ENCODE results near the gene PANK1. TPM values are rescaled to one million over a fixed set of nuclear protein-coding genes. Genes with fewer than 3 reads are reported as not detected.
A peak's percentile ranks its signal among the peaks of the same experiment; 100 is the strongest.

The PANK1 gene
- total and polyA plus RNA-seq, 2 experiments from 2014 or later, result 16.9 to 38.2 TPM

- H3K27ac ChIP-seq, result no peak overlapping the region
- no peak for DNase-seq (ENCODE audit: low read depth in 1 of 2, low spot score in 1 of 2)
- no peak for TF ChIP-seq CTCF (IDR thresholded peaks at IDR 0.05; ENCODE audit: low read depth, low read length)
- H3K36me3 ChIP-seq, result no peaks in the 10 kb centered on the region
- H3K9me3 ChIP-seq (ENCODE audit: low read depth), result no peaks in the 10 kb centered on the region
- no peaks in the 10 kb centered on the region for H3K27me3 ChIP-seq
- peaks cover 35% of the 10 kb centered on the region for H3K4me1 ChIP-seq (ENCODE audit: low read depth)
- peak overlapping the region; percentile 61 for H3K4me3 ChIP-seq
Measured at GRCh38 chr10:89642193-89642592, 2.8 kb downstream of the PANK1 start.

- Histone ChIP-seq H3K36me3 (no peaks in the 10 kb centered on the region), H3K27me3 (no peaks in the 10 kb centered on the region), H3K9me3 (ENCODE audit: low read depth) (no peaks in the 10 kb centered on the region), H3K4me1 (ENCODE audit: low read depth) (peaks cover 18% of the 10 kb centered on the region), H3K27ac (no peak overlapping the region), H3K4me3 (no peak overlapping the region)
- no peak for TF ChIP-seq CTCF (IDR thresholded peaks at IDR 0.05; ENCODE audit: low read depth, low read length)
- no peak for DNase-seq (ENCODE audit: low read depth in 1 of 2, low spot score in 1 of 2)
Measured at GRCh38 chr10:89640241-89640640, 4.8 kb downstream of the PANK1 start.

GRCh38 chr10:89639326-89639725 is 5.7 kb downstream of the PANK1 start:
- no peak for DNase-seq (ENCODE audit: low read depth in 1 of 2, low spot score in 1 of 2)
- Histone ChIP-seq H3K27me3 (no peaks in the 10 kb centered on the region), H3K36me3 (no peaks in the 10 kb centered on the region), H3K9me3 (ENCODE audit: low read depth) (no peaks in the 10 kb centered on the region), H3K4me1 (ENCODE audit: low read depth) (peaks cover 18% of the 10 kb centered on the region), H3K4me3 (no peak overlapping the region), H3K27ac (no peak overlapping the region)
- TF ChIP-seq CTCF (IDR thresholded peaks at IDR 0.05; ENCODE audit: low read depth, low read length), result no peak

- H3K27me3 ChIP-seq, result no peaks in the 10 kb centered on the region
- no peak overlapping the region for H3K4me3 ChIP-seq
- no peak for DNase-seq (ENCODE audit: low read depth in 1 of 2, low spot score in 1 of 2)
- no peak for TF ChIP-seq CTCF (IDR thresholded peaks at IDR 0.05; ENCODE audit: low read depth, low read length)
- no peaks in the 10 kb centered on the region for H3K9me3 ChIP-seq (ENCODE audit: low read depth)
- no peak overlapping the region for H3K27ac ChIP-seq
- no peaks in the 10 kb centered on the region for H3K36me3 ChIP-seq
- peaks cover 8% of the 10 kb centered on the region for H3K4me1 ChIP-seq (ENCODE audit: low read depth)
Measured at GRCh38 chr10:89637113-89637512, 7.9 kb downstream of the PANK1 start.

- Histone ChIP-seq H3K27me3 (no peaks in the 10 kb centered on the region), H3K4me3 (no peak overlapping the region), H3K4me1 (ENCODE audit: low read depth) (peaks cover 1% of the 10 kb centered on the region), H3K9me3 (ENCODE audit: low read depth) (no peaks in the 10 kb centered on the region), H3K36me3 (no peaks in the 10 kb centered on the region), H3K27ac (no peak overlapping the region)
- DNase-seq (ENCODE audit: low read depth in 1 of 2, low spot score in 1 of 2), result no peak
- TF ChIP-seq CTCF (IDR thresholded peaks at IDR 0.05; ENCODE audit: low read depth, low read length), result no peak
Measured at GRCh38 chr10:89634637-89635036, 10.4 kb downstream of the PANK1 start.

- peak in 1 of 2 donors; percentile 72 for DNase-seq (ENCODE audit: low read depth in 1 of 2, low spot score in 1 of 2)
- Histone ChIP-seq H3K4me1 (ENCODE audit: low read depth) (peaks cover 7% of the 10 kb centered on the region), H3K36me3 (no peaks in the 10 kb centered on the region), H3K27me3 (no peaks in the 10 kb centered on the region), H3K4me3 (no peak overlapping the region), H3K27ac (no peak overlapping the region), H3K9me3 (ENCODE audit: low read depth) (no peaks in the 10 kb centered on the region)
- no peak for TF ChIP-seq CTCF (IDR thresholded peaks at IDR 0.05; ENCODE audit: low read depth, low read length)
Measured at GRCh38 chr10:89633484-89633883, 11.6 kb downstream of the PANK1 start.
